Upper lobe of left lung (tissue), 6 donors: ENCODE results near the gene LTBP1. TPM values are rescaled to one million over a fixed set of nuclear protein-coding genes. Genes with fewer than 3 reads are reported as not detected.

ENCODE experiments used
- ATAC-seq, 2 donors: fragments of 200-7000 bp; cut with Tn5 transposase; one replicate each; pipeline ENCODE4 v1.9.1; 2022; ENCODE audit warnings: mild to moderate bottlenecking in 2 of 2, moderate library complexity in 2 of 2; ENCODE audit not compliant: low FRiP score in 2 of 2
- DNase-seq, 2 donors: peaks; one replicate each; pipeline ENCODE4 v3.0.0-alpha.2; 2019 to 2020
- H3K27ac ChIP-seq, 4 donors: fragments of 200-600 bp; sonication (generic); one replicate each; pipeline ENCODE4 v1.5.1; 2016 to 2019
- H3K27me3 ChIP-seq, 4 donors: fragments of 200-600 bp; sonication (generic); one replicate each; pipeline ENCODE4 v1.5.1; 2017 to 2019
- H3K36me3 ChIP-seq, 4 donors: fragments of 200-600 bp; sonication (generic); one replicate each; pipeline ENCODE4 v1.5.1; 2016 to 2019
- H3K4me1 ChIP-seq, 4 donors: fragments of 200-600 bp; sonication (generic); one replicate each; pipeline ENCODE4 v1.5.1; 2018 to 2019
- H3K4me3 ChIP-seq, 4 donors: fragments of 200-600 bp; sonication (generic); one replicate each; pipeline ENCODE4 v1.5.1; 2017 to 2019; ENCODE audit warnings: mild to moderate bottlenecking in 2 of 4, moderate library complexity in 1 of 4
- H3K9me3 ChIP-seq, 4 donors: fragments of 200-600 bp; sonication (generic); one replicate each; pipeline ENCODE4 v1.5.1; 2018 to 2019
- CTCF ChIP-seq, 6 experiments: fragments of 450-650 bp in 4 of 6; fragments of 200-600 bp in 2 of 6; sonication (generic) in 2 of 6; IDR thresholded peaks; one replicate each; pipeline ENCODE4 v1.5.1; 2016 to 2019; ENCODE audit warnings: antibody characterized with exemption in 6 of 6
- EP300 ChIP-seq, 4 donors: sonication (generic); formaldehyde crosslinking; IDR thresholded peaks; one replicate each; pipeline ENCODE4 v1.5.1; 2017; ENCODE audit warnings: antibody characterized with exemption in 4 of 4, control low read depth in 2 of 4
- POLR2A ChIP-seq, 4 donors: fragments of 450-650 bp; IDR thresholded peaks; one replicate each; pipeline ENCODE4 v1.5.1; 2016 to 2017; ENCODE audit warnings: antibody characterized with exemption in 4 of 4, mild to moderate bottlenecking in 2 of 4
- POLR2AphosphoS5 ChIP-seq, 2 donors: sonication (generic); formaldehyde crosslinking; IDR thresholded peaks; one replicate each; pipeline ENCODE4 v1.5.1; 2017; ENCODE audit warnings: antibody characterized with exemption in 2 of 2
- WGBS, 2 donors: methylation state at CpG; one replicate each; pipeline ENCODE4 v1.1.5; 2017 to 2018; 5-methylcytosine and 5-hydroxymethylcytosine counted together
- total RNA-seq, 6 donors: library from RNA; depleted of rRNA in 4 of 6; stranded (reverse); fragments of >200 nt in 4 of 6; gene quantifications; one replicate each; pipeline versions ENCODE4 v1.1.0 to v1.2.1, GENCODE V29; 2016 to 2021
- donor health status: DM: no; HTN: no; CAD: no; lungs with moderate emphysema.
- donor health status: DM: no; HTN: yes; CAD: no; lungs with severe emphysema.

Gene LTBP1
- total RNA-seq, 6 donors from 2014 or later: 11.5 to 45.0 (median 27.1) TPM

GRCh38 chr2:33091541-33092123 lies 144.9 kb downstream of the LTBP1 start:
- no peaks in the 10 kb centered on the region for H3K27me3 ChIP-seq
- no peak overlapping the region for H3K27ac ChIP-seq
- no peaks in the 10 kb centered on the region for H3K36me3 ChIP-seq
- ATAC-seq: peak in 1 of 2 donors; percentile 59
- no peak overlapping the region for H3K4me3 ChIP-seq
- DNase-seq: no peak
- TF ChIP-seq CTCF (IDR thresholded peaks at IDR 0.05) (no peak), EP300 (IDR thresholded peaks at IDR 0.05) (no peak), POLR2A (IDR thresholded peaks at IDR 0.05) (no peak), POLR2AphosphoS5 (IDR thresholded peaks at IDR 0.05) (no peak)
- peaks cover 0 to 4% (median 1%) of the 10 kb centered on the region in 4 donors for H3K4me1 ChIP-seq
- 92 to 96% methylated on average over 5 of the region's 5 CpGs for WGBS, 2 donors
- peaks cover 0 to 3% (median 0%) of the 10 kb centered on the region in 4 donors for H3K9me3 ChIP-seq

- no peak for TF ChIP-seq POLR2AphosphoS5 (IDR thresholded peaks at IDR 0.05)
- TF ChIP-seq POLR2A (IDR thresholded peaks at IDR 0.05): no peak
- no peak for TF ChIP-seq CTCF (IDR thresholded peaks at IDR 0.05)
- no peak for TF ChIP-seq EP300 (IDR thresholded peaks at IDR 0.05)
- Histone ChIP-seq H3K4me1 (no peaks in the 10 kb centered on the region), H3K9me3 (peaks cover 0 to 3% (median 0%) of the 10 kb centered on the region in 4 donors), H3K4me3 (no peak overlapping the region), H3K36me3 (no peaks in the 10 kb centered on the region), H3K27me3 (no peaks in the 10 kb centered on the region), H3K27ac (no peak overlapping the region)
- WGBS, 2 donors: 81 to 86% methylated on average over 6 of the region's 6 CpGs
- DNase-seq (no peak), ATAC-seq (no peak)
These were observed 146.7 kb downstream of the LTBP1 start for GRCh38 chr2:33093283-33093993.

GRCh38 chr2:33094303-33094702 lies 147.6 kb downstream of the LTBP1 start:
- no peaks in the 10 kb centered on the region for H3K36me3 ChIP-seq
- DNase-seq: no peak
- TF ChIP-seq CTCF (IDR thresholded peaks at IDR 0.05) (no peak), POLR2AphosphoS5 (IDR thresholded peaks at IDR 0.05) (no peak), EP300 (IDR thresholded peaks at IDR 0.05) (no peak), POLR2A (IDR thresholded peaks at IDR 0.05) (no peak)
- WGBS, 2 donors: 50 to 89% methylated on average over 1 of the region's 1 CpG
- no peak overlapping the region for H3K4me3 ChIP-seq
- no peak for ATAC-seq
- H3K27ac ChIP-seq: no peak overlapping the region
- no peaks in the 10 kb centered on the region for H3K4me1 ChIP-seq
- H3K9me3 ChIP-seq: peaks cover 0 to 3% (median 0%) of the 10 kb centered on the region in 4 donors
- no peaks in the 10 kb centered on the region for H3K27me3 ChIP-seq

- no peak for TF ChIP-seq POLR2A (IDR thresholded peaks at IDR 0.05)
- TF ChIP-seq EP300 (IDR thresholded peaks at IDR 0.05): no peak
- no peak for TF ChIP-seq POLR2AphosphoS5 (IDR thresholded peaks at IDR 0.05)
- TF ChIP-seq CTCF (IDR thresholded peaks at IDR 0.05): no peak
These were observed 153.2 kb downstream of the LTBP1 start for GRCh38 chr2:33099989-33100388.

More at GRCh38 chr2:33099989-33100388, 153.2 kb downstream of the LTBP1 start:
- ATAC-seq (no peak), DNase-seq (no peak)
- H3K9me3 ChIP-seq: peaks cover 0 to 2% (median 0%) of the 10 kb centered on the region in 4 donors
- H3K4me3 ChIP-seq: no peak overlapping the region
- no peak overlapping the region for H3K27ac ChIP-seq
- WGBS, 2 donors: 94 to 97% methylated on average over 4 of the region's 4 CpGs
- no peaks in the 10 kb centered on the region for H3K27me3 ChIP-seq
- peaks cover 0 to 4% (median 0%) of the 10 kb centered on the region in 4 donors for H3K4me1 ChIP-seq
- no peaks in the 10 kb centered on the region for H3K36me3 ChIP-seq
